Activated T-helper 1 cell treated with anti-CD3 and anti-CD28 coated beads, Interleukin-12 subunit alpha, Interleukin-12 subunit beta, Interleukin-2, Interleukin-4 antibody, amounts not matched to agents 30 ng/mL and 10 ng/mL and 1 ng/mL, durations not matched to agents 14 hours and 24 hours and 36 hours (primary cell): ENCODE data around the gene DAB2IP. TPM values are rescaled to one million over a fixed set of nuclear protein-coding genes. Genes with fewer than 3 reads are reported as not detected.

Source experiments
- DNase-seq: peaks from one replicate; pipeline ENCODE4 v3.0.0; 2021; ENCODE audit warnings: low spot score
- H3K27ac Mint-ChIP-seq: one replicate; pipeline ENCODE4 v1.8.0; 2021; ENCODE audit warnings: mild to moderate bottlenecking, mixed read lengths
- H3K27me3 Mint-ChIP-seq: one replicate; pipeline ENCODE4 v1.8.0; 2022; ENCODE audit warnings: mild to moderate bottlenecking, moderate library complexity, mixed read lengths; ENCODE audit not compliant: insufficient read depth
- H3K36me3 Mint-ChIP-seq: one replicate; pipeline ENCODE4 v1.8.0; 2021; ENCODE audit warnings: low read depth, mixed read lengths
- H3K4me1 Mint-ChIP-seq: one replicate; pipeline ENCODE4 v1.8.0; 2021; ENCODE audit warnings: low read depth, mixed read lengths
- H3K4me3 Mint-ChIP-seq: one replicate; pipeline ENCODE4 v1.8.0; 2021; ENCODE audit warnings: mild to moderate bottlenecking, moderate library complexity, mixed read lengths
- H3K9me3 Mint-ChIP-seq: one replicate; pipeline ENCODE4 v1.8.0; 2021; ENCODE audit warnings: mixed read lengths
- intact Hi-C: fragments of 100-400 bp; cut with micrococcal nuclease; formaldehyde crosslinking; loops from one replicate; pipeline ENCODE4 v1.15.1; 2024
- total RNA-seq: library from RNA; stranded (reverse); gene quantifications from 2 replicates; pipeline ENCODE4 v1.2.3, GENCODE V29; 2022

The DAB2IP gene
- total RNA-seq, 1 donor from 2014 or later = not detected

DNA sequence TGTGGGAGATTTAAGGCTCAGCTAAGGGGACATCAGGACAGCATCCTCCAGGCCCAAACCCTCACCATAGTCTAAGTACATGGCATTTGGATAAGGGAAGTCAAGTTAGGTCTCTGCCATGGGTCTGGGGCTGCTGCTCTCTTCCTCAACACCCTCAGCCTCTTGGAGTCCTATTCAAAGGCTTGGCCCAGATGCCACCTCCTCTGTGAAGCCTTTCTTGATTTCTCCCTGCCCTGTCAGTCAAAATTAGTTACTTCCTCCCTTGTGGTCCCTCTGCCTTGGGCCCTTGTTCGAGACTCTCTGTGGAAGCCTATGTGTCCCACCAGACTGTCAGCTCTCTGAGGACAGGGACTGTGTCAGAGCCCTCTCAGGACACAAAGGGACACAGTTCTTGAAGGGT lies 17.7 kb upstream of the DAB2IP start:
- H3K27ac Mint-ChIP-seq = no peak overlapping the region
- no peaks in the 10 kb centered on the region for H3K9me3 Mint-ChIP-seq
- intact Hi-C loops = no loop called here
- DNase-seq = no peak
- no peak overlapping the region for H3K4me3 Mint-ChIP-seq
- no peaks in the 10 kb centered on the region for H3K36me3 Mint-ChIP-seq
- H3K4me1 Mint-ChIP-seq = peaks cover 6% of the 10 kb centered on the region
- no peaks in the 10 kb centered on the region for H3K27me3 Mint-ChIP-seq

DNA sequence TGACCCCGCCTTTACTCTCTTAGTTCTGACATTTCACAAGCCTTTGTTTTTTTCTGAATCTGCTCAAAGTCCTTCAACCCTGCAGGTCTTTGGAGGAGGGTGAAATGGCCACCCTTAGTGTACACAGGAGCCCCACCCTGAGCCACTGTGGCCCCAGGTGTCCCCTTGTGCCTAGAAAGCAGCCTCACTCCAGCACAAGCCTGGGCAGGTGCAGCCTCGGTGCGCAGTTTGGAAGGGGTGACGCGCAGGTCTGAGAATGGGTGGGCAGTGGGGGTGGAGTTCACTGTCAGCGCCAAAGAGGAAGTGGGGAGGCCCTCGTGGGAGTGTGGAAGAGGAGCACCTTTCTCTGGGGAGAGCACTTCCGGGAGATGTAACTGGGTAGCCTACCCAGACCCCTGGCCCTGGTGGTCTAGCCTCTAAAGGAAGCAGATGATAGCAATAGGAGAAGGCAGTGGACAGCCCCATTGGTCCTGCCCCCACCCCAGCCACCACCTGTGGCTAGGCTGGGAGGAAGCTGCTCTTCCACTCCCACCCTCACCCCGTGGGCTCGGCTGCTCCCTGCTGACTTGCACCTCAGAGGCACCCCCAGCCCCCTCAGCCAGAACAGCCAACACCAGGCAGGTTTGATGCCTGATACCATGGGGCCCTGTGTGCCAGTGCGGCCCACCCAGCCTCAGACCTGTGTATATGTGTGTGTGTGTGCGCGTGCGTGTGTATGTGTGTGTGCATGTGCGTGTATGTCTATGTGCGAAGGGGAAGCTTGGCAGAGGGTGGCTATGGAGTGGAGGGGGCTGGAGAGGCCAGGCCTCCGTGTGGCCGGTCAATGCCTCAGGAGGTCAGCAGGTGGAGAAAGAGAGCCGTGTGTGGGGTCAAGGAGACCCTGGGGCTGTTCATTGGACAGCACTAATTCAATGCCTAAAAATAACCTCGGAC lies 16.8 kb upstream of the DAB2IP start:
- Mint-ChIP-seq H3K4me1 (peaks cover 6% of the 10 kb centered on the region), H3K9me3 (no peaks in the 10 kb centered on the region), H3K27ac (peak overlapping the region; percentile 52), H3K4me3 (peak overlapping the region; percentile 15), H3K27me3 (no peaks in the 10 kb centered on the region), H3K36me3 (no peaks in the 10 kb centered on the region)
- no peak for DNase-seq
- intact Hi-C loops = no loop called here

DNA sequence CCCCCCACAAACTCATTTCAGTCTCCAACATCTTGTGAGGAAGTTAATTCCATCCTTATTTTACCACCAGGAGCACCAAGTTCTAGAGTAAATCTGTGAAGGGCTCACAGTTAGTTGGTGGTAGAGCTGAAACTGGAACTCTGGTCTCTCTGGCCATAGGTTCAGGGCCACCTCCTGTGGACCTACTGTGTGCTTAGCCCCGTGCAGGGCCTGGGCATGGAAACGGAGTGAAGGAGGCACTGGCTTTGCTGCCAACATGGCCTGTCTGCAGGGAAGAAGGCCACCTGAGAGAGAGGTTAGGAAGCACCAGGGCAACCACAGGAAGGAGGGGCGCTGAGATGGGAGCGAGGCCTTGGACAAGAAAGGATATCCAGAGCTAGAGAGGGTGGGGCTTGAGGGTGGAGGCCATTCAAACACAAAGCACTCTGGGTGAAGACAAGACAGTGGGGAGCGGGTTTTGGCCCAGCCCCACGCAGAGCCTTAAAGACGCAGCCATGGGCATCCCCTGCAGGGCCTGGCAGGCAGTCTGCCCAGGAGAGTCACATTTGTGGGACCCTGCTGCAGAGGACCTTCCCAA lies 16.0 kb upstream of the DAB2IP start:
- Mint-ChIP-seq H3K27me3 (no peaks in the 10 kb centered on the region), H3K27ac (no peak overlapping the region), H3K4me1 (peaks cover 6% of the 10 kb centered on the region), H3K36me3 (no peaks in the 10 kb centered on the region), H3K4me3 (no peak overlapping the region), H3K9me3 (no peaks in the 10 kb centered on the region)
- intact Hi-C loops = no loop called here
- no peak for DNase-seq

DNA sequence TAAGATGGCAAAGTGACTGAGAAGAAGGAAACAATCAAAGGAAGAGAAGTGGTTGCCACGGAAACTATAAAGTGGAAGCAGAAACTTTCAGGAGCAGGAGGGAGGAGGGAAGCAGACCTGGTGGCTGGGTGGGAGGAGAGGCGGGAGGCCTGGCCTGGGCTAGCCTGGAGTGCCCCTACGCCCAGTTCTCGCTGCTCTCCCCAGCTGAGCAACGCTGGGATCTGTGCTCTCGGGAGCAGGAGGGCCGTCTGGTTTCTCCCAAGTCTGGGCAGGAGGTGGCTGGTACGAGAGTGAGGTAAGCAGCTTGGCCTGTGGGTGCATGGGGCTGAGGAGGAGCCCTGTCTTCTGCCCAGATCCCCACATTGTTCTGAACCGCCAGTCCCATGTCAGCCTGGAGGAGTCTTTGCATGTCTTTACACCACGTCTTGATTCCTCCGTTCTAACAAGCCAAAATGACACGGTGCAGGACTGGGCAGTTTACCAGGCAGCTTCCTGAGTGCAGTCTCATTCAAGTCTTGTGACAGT lies 15.0 kb upstream of the DAB2IP start:
- Mint-ChIP-seq H3K27me3 (no peaks in the 10 kb centered on the region), H3K36me3 (no peaks in the 10 kb centered on the region), H3K4me1 (peaks cover 6% of the 10 kb centered on the region), H3K27ac (no peak overlapping the region), H3K9me3 (no peaks in the 10 kb centered on the region), H3K4me3 (no peak overlapping the region)
- intact Hi-C loops = no loop called here
- no peak for DNase-seq

DNA sequence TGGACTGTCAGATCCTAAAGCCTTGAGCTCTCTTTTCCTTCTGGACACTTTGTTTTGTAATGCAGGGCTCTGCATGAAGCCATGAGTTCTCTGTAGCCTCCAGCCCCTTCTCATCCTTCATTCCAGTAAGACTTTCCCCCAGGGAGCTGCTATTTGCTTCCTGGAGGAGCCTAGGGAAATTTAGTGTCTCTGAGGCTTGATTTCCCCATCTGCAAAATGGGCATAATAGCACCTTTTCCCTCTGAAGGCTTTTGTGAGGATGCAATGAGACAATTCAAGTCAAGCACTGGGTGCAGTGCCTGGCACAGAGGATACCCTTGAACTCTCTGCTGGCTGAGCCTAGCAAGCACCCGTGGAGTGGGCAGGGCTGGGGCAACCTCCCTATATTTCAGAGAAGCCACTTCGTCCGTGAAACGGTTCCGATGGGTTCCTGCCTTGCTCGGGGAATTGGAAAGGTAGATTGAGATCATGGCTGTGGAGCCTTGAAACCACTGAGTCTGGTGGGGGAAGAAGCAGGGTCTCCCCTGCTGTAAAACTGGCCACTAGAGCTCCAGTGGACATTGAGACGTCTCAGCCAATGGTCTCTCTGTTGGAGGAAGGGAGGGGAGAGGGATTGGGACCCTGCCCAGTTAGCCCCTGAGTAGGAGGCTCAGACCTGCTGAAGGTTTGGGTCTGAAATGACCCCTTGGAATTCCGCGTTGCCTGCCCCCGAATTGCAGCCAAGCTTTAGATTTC lies 14.3 kb upstream of the DAB2IP start:
- DNase-seq = no peak
- no peaks in the 10 kb centered on the region for H3K36me3 Mint-ChIP-seq
- H3K27me3 Mint-ChIP-seq = no peaks in the 10 kb centered on the region
- H3K4me3 Mint-ChIP-seq = no peak overlapping the region
- no peaks in the 10 kb centered on the region for H3K9me3 Mint-ChIP-seq
- peaks cover 6% of the 10 kb centered on the region for H3K4me1 Mint-ChIP-seq
- no peak overlapping the region for H3K27ac Mint-ChIP-seq
- intact Hi-C loops = no loop called here

DNA sequence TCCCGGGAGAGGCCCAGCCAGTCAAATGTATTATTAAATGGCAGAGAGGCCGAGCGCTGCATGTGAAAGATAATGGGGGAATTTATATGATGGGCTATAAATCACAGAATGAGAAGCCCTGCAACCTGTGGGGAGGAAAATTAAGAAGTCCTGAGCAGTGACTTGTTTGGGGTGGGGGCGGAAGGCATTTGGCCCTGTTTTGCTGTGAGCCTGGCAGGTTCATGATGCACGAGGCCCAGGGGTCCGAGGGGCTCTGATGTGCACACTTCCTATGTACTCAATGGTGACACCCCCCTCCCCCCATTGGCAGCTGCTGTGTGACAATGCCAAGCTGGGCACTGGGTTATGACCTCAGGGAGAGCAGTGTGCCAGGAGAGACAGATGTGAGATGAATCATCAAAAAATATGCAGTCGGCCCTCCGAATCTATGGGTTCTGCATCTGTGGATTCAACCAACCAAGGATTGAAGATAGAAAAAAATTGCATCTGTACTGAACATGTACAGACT lies 13.7 kb upstream of the DAB2IP start:
- Mint-ChIP-seq H3K4me1 (peaks cover 6% of the 10 kb centered on the region), H3K9me3 (no peaks in the 10 kb centered on the region), H3K27me3 (no peaks in the 10 kb centered on the region), H3K36me3 (no peaks in the 10 kb centered on the region), H3K27ac (no peak overlapping the region), H3K4me3 (no peak overlapping the region)
- no peak for DNase-seq
- intact Hi-C loops = no loop called here

DNA sequence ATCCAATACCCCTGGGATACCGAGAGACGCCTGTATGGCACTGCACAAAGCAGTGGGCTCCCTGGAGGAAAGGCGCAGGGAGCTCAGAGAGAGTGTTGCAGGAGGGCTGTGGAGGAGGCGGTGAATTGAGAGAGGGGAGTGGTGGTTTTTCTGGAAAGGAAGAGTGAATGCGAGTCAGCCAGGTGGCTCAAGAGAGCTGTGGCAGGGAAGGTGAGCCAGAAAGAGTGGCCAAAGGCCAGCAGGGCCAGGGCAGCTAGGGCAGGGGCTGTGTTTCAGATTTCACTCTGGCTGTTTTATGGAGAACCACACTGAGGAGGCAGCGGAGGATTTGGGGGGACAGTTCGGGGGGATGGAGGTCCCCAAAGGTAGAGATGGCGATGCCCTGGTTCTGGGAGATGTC lies 13.0 kb upstream of the DAB2IP start:
- peaks cover 6% of the 10 kb centered on the region for H3K4me1 Mint-ChIP-seq
- no peaks in the 10 kb centered on the region for H3K36me3 Mint-ChIP-seq
- DNase-seq = no peak
- no peaks in the 10 kb centered on the region for H3K27me3 Mint-ChIP-seq
- intact Hi-C loops = no loop called here
- H3K4me3 Mint-ChIP-seq = no peak overlapping the region
- no peak overlapping the region for H3K27ac Mint-ChIP-seq
- H3K9me3 Mint-ChIP-seq = no peaks in the 10 kb centered on the region

DNA sequence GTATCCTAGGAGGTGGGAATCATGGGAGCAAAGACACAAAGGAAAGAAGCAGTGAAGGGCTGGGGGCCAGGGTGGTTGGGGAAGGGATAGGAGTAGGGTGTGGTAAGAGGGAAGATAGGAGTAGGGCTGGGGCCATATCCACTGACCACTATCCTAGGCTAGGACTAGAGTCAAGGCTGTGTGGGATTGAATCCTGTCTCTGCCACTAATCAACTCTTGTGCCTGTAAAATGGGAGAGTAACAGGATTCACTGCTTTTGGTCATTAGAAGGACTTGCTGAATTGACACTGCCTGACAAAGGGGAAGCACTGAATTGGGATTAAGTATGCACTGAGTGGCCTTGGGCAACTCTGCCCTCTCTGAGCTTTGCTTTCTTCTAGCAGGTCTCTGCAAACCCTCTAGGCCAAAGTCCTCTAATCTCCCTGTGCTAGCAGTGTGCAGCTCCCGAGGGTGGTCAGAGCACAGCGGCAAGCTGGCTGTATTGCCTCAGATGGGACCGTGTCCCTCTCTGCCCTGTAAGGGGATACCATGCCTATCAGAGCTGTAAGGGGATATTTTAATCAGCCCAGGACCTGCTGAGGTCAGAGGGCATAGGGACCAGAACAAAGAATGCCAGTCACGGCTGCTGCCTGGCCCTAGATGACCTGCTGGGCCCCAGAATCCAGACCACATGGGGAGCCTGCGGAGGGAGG lies 12.4 kb upstream of the DAB2IP start:
- Mint-ChIP-seq H3K4me1 (peaks cover 6% of the 10 kb centered on the region), H3K9me3 (no peaks in the 10 kb centered on the region), H3K4me3 (no peak overlapping the region), H3K27me3 (no peaks in the 10 kb centered on the region), H3K27ac (no peak overlapping the region), H3K36me3 (no peaks in the 10 kb centered on the region)
- intact Hi-C loops = no loop called here
- DNase-seq = no peak

DNA sequence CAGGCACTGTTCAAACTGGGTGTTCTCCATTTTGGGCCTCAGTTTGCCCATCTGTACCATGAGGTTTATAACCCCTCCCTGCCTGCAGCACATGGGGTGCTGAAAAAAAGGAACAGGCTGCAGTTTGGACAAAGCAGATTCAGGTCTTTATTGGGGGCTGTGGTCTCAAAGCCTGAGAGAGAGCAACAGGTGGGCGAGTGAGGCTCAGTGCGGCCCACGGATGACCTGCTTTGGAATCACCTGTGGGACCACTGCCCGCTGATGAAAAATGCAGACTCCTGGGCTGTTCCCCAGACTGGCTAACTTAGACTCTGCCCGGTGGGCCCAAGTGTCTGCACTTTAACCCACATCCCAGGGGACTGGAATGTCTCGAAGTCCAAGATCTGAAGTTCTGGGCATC lies 11.8 kb upstream of the DAB2IP start:
- Mint-ChIP-seq H3K27ac (no peak overlapping the region), H3K4me1 (peaks cover under 1% of the 10 kb centered on the region), H3K36me3 (no peaks in the 10 kb centered on the region), H3K9me3 (no peaks in the 10 kb centered on the region), H3K4me3 (no peak overlapping the region), H3K27me3 (no peaks in the 10 kb centered on the region)
- intact Hi-C loops = no loop called here
- no peak for DNase-seq

DNA sequence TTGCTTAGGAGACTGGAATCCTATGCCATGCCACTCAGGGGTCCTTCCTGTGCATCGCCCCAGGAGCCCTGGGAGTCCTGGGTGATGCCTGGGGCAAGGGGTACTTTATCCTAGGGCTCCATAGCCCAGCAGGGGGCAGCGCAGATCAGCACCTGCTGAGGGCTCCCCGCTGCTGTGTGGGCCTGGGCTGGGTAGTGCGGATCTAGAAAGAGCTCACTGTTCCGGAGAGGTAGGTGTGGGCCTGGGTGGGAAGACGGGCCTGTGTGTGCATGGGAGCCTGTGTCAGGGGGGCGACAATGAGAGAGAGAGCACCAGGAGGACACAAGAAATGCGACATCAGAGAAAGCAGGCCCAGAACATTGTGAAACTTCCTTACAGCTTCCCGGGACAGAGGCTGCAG lies 11.4 kb upstream of the DAB2IP start:
- H3K4me1 Mint-ChIP-seq = no peaks in the 10 kb centered on the region
- no peak overlapping the region for H3K27ac Mint-ChIP-seq
- no peaks in the 10 kb centered on the region for H3K36me3 Mint-ChIP-seq
- H3K9me3 Mint-ChIP-seq = no peaks in the 10 kb centered on the region
- DNase-seq = no peak
- intact Hi-C loops = no loop called here
- no peaks in the 10 kb centered on the region for H3K27me3 Mint-ChIP-seq
- H3K4me3 Mint-ChIP-seq = no peak overlapping the region

DNA sequence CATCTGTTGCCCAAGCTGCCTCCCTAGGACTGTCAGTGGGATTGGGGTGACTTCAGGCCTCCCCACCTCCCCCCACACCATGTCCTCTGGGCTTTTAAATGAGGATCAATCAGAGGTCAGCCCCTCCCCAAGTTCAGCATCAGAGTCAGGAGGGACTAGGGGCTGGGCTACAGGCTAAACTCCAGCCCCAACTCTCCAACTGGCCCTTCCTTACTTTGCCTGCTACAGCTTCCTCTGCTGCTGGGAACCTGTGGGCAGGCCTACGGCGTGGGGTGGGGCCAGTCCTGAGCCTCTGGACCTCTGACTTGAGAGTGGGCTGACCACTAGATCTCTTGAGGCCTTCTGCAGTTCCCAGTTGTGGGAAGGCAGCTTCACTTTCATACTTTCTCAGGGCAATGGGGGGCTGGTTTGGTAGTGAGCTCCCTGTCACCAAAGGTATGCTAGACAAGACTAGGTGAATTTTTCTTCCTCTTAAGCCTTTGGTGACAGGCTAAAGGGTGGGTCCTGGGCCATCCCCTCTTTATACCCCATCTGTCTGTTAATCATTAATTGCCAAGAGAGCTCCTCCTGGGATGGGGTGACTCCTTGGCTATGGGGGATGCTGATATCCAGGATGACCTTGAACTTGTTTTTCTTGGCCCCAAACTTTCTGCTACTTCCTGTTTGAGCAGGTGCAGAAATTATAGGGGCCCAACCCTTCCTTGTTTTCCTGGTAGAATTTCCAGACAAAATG lies 10.8 kb upstream of the DAB2IP start:
- Mint-ChIP-seq H3K4me1 (no peaks in the 10 kb centered on the region), H3K4me3 (no peak overlapping the region), H3K27me3 (no peaks in the 10 kb centered on the region), H3K27ac (no peak overlapping the region), H3K9me3 (no peaks in the 10 kb centered on the region), H3K36me3 (no peaks in the 10 kb centered on the region)
- DNase-seq = no peak
- intact Hi-C loops = no loop called here

DNA sequence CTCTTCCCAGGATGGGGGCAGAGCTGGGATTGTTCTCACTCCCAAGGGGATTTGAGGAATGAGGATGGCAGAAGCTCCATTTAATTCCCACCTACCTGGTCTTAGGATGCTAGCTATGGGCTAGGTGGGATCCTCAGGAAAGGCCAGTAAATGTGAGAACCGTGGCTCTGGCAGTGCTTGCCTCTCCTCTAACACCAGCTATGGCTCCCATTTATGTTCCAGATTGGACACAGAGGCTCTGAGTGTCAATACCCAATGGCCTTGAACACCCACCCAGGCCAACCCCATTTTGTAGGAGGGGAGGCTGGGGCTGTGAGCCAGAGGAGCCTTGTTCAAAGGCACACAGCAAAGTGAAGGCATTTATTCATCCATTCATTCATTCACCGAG lies 10.2 kb upstream of the DAB2IP start:
- Mint-ChIP-seq H3K4me3 (no peak overlapping the region), H3K27ac (no peak overlapping the region), H3K9me3 (no peaks in the 10 kb centered on the region), H3K4me1 (no peaks in the 10 kb centered on the region), H3K27me3 (no peaks in the 10 kb centered on the region), H3K36me3 (no peaks in the 10 kb centered on the region)
- DNase-seq = no peak
- intact Hi-C loops = no loop called here
